ENCODE results near the gene GLRA2.

GLRA2 gene

DNA sequence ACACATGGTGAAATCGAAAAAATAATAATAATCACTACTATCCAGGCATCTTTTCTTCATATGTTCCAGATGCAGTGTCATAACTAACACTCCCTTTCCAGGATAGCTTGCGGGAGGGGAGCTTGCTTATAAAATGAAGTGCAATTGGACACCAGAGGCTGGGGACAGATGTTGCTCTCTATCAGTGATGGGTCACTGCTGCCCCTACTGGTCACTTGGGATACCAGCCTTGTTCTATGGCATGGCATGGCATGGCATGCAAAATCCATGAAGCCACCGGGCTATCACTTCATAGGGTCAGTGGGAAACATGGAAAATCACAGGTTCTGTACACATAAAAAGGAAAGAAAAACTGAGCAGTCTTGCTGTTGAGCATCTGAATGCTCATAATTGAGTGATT, 168.1 kb downstream of the GLRA2 start:
- DNase-seq (ENCODE audit: low read depth in 1 of 2, low spot score in 1 of 2): peak in 1 of 2 donors; percentile 1

DNA sequence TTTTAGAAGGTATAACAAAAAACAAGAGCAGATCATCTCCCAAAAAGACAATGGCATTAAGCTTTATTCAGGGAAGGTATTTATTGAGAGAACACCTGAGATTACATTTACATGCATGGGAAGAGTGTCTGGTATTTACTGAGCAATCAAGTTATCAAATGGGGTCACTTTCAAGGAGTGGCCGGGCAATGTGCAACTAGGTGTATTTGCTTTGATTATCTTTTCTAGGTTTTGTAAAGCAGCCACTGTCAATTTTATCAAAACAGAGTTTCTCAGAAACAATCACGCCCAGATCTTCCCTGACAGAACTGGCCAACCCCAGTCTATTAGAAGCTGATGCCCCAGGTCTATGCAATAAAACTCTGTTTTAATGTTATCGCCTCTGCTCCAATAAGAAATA, 169.5 kb downstream of the GLRA2 start:
- DNase-seq (ENCODE audit: low read depth in 1 of 2, low spot score in 1 of 2): no peak

DNA sequence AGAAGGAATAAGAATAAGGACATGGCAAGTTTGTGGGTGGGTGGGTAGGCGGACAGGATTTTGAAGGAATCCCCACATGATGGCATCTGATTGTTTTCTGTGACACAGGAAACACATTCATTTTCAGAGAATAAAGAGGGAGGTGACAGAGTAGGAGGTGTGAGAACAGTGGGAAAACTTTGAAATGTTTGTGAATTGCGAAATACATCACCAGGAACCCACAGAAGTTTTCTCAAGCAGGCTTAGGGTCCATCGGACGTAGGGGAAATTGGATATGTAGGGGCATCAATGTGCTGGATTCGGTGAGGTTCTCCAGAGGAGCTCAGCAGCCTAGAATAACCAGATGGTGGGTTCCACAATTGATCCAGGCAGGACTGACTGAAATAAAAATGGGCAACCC, 171.6 kb downstream of the GLRA2 start:
- no peak for DNase-seq (ENCODE audit: low read depth in 1 of 2, low spot score in 1 of 2)

DNA sequence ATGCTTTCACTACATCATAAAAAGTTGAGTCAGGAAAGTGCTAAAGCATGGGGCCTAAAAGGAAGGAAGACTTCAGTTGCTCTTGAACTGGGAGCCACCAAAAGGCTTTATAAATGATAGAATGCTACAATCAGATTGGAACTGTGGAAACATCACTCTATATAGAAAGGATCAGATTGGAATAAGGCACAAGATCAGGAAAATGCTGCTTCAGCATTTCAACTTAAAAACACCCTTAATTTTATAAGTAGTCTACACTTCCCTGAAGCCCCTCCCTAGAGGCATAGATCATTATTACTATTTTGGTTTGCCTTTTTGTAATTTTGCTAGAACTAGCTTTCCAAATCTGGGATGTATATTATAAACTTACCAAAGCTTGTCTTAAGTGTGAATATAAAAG, 172.8 kb downstream of the GLRA2 start:
- DNase-seq (ENCODE audit: low read depth in 1 of 2, low spot score in 1 of 2): no peak

DNA sequence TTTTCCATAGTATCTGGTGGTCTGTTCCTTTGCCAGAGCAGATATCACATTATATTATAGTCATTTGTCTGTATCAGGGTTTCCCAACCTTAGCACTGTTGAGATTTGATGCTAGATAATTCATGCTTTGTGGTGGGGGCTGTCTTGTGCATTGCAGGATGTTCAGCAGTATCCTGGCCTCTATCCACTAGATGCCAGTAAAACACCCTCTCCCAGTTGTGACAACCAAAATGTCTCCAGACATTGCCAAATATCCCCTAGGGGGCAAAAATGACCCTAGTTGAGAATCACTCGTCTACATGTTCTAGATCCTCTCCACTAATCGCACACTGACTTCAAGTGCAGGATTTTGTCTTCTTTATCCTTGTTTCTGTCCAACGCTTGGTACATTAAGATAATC, 182.8 kb downstream of the GLRA2 start:
- no peak for DNase-seq (ENCODE audit: low read depth in 1 of 2, low spot score in 1 of 2)

DNA sequence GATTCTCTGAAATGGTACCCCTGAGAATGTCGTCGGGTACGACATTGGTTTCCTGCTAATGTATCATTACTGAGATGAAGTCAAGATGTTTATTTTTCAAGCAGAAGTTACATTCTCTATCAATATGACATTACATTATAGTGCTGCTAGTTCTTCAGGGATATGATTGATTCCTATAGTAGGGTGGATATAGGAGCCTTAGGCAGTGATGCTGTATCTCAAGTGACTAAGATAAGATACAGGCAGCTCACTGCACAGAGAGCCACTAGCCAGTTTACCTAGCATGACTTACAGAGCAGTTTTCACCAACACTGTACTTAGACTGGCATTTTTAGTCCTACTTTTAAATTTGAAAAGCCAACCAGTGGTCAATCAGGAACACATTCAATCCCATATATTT, 188.6 kb downstream of the GLRA2 start:
- DNase-seq (ENCODE audit: low read depth in 1 of 2, low spot score in 1 of 2): no peak

DNA sequence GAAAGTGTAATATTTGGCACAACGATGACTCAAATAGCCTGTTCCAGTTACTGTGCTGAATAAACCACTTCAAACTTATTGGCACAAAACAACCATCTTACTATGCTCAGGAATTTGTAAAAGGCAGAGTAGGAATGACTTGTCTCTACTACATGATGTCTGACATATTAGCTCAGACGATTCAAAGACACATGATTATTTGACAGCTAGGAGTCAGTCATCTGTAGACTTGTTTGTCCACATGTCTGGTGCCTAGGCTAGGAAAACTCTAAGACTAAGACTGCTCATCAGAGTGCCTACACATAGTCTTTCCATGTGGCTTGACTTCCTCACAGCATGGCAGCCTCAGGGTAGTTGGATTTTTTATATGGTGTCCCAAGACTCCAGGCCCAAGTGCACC, 189.1 kb downstream of the GLRA2 start:
- DNase-seq (ENCODE audit: low read depth in 1 of 2, low spot score in 1 of 2): no peak

DNA sequence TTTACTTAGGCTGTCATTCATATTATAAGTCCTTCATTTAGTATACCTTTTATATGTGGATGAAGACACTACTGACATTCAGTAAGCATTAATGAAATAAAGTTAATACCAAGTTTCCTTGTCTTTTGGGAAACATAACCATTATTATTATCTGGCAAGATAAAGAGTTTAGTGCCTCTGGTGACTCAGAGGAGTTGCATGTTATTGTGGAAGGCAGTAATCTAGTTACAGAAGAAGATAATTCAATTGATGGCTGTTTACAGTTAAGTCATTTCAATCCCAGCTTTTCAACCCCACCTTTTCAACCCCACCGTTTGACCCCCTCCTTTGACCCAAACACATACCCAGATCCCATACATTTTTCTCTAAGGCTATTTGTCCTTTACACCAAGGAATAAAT, 199.7 kb downstream of the GLRA2 start:
- DNase-seq (ENCODE audit: low read depth in 1 of 2, low spot score in 1 of 2): no peak

DNA sequence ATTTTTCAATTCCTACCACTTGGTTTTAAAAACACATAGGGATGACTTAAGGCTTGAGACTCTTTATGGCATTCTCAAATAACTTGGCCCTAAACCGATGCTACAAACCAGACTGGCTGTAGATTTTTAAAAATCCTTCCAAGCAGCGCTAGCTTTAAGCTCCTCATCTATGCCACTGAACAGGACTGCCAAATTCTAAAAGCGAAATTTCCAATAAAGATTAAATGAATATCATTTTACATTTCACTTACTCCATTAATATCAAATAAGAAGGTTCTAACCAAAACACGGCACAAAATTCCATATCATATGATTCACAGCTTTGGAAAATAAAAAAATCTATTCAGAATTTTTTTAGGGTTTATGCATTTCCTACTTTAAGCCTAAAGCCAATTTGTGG, 209.3 kb downstream of the GLRA2 start:
- no peak for DNase-seq (ENCODE audit: low read depth in 1 of 2, low spot score in 1 of 2)

DNA sequence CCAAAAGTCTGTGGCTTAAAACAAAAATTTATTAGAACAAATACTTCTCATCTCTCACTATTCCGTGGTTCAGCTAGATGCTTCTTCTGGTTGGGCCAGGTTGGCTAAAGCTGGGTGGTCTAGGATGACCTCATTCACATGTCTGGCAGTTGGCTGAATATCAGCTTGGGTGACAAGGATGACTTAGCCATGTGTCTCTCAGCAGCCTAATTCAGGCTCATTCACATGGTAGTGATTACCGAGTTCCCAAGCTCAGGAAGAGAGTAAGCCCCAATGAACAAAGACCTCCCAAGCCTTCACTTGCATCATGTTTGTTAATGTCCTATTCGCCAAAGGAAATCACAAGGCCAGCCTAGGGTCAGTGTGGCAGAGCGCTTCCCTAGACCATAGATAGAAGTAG, 224.1 kb downstream of the GLRA2 start:
- no peak for DNase-seq (ENCODE audit: low read depth in 1 of 2, low spot score in 1 of 2)

DNA sequence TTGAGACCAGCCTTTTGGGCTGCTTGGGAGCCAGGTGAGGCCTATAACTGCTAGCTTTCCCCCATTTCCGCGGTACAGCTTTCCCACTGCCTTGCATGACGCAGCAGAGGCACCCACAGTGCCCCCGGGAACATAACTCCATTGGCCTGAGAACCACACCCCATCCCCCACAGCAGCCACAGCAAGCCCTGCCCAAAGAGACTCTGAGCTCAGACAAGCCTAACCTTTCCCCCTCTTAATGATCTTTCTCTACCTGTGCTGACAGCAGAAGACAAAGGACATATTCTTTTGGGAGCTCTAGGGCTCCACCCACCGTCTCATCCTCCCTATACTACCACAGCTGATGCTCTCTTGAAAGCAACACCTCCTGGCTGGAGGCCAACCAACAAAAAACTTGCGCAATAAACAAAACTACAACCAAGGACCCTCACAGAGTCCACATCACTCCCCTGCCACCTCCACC, 228.7 kb downstream of the GLRA2 start:
- DNase-seq (ENCODE audit: low read depth in 1 of 2, low spot score in 1 of 2): no peak

DNA sequence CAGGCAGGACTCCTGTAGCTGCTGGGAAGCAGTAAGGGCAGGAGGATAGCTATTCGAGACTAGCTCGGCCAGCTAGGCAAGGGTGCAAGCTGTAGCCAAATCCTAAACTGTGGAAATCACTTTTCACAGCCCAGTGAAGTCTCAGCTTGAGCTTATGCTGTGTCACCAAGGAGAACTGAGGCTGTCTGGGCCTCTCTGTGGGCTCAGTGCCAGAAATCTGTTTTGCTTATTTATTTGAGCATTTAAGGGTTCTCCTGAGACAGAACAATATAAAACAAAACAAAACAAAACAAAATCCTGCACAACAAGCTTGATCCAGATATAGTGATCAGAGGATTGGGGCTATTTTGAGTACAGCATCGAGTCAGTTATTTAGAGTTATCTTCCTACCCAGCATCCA, 246.1 kb downstream of the GLRA2 start:
- no peak for DNase-seq (ENCODE audit: low read depth in 1 of 2, low spot score in 1 of 2)

DNA sequence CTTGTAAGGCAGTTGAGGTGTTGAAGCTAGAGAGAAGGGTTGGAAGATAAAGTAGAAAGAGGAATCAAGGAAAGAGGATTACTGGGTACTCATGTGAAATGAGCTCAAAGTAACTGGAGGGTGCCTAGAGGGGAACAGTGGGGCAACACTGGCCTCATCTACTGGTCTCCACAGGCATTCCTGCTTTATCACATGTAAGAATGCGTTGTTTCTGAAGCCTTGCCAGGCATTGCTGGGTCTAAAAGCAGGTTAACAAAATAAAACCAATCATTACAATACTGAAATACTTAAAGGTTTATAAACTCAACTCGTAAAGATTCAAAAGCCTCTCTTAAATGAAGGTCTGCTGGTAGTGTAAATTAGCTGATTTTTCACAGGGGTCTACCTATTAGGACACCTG, 247.6 kb downstream of the GLRA2 start:
- DNase-seq (ENCODE audit: low read depth in 1 of 2, low spot score in 1 of 2): no peak

DNA sequence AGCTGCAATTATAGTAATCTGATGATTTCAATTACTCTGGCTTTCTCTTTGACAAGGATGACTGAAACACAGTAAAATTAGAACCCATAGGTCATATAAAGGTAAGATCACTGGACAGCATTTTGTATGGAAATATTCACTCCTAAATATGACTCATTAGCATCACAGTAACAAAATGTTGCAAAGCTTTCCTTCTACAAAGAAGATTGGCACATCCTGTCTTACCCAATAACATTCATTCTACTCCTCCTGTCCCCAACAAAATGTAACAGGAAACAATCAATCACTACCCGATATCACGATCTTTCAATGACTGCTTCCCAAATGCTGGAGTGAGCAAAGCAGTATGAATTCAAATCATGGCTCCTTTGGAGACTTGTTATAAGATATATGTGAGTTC, 248.2 kb downstream of the GLRA2 start:
- DNase-seq (ENCODE audit: low read depth in 1 of 2, low spot score in 1 of 2): no peak

DNA sequence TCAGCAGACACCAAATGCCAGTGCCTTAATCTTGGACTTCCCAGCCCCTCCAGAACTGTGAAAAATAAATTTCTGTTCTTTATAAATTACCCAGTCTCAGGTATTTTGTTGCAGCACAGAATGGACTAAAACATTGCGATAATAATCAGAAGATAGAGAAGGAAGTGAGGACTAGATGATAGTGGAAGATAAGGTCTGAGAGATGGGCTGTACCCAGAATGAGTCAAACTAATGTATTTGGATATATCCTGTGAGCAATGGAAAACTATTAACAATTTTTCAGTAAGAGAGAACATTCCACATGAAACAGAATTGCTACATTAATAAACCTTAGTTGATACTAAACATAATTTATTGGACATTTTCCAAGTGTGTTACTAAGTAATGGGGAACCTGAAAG, 250.2 kb downstream of the GLRA2 start:
- no peak for DNase-seq (ENCODE audit: low read depth in 1 of 2, low spot score in 1 of 2)

Data from activated CD4-positive, alpha-beta T cell treated with anti-CD3 and anti-CD28 coated beads, Interleukin-2, amount 50 U/mL, for 24 hours (primary cell).